NCI-H460 (cell line): Measurements from ENCODE around the gene COL26A1. TPM values are rescaled to one million over a fixed set of nuclear protein-coding genes. Genes with fewer than 3 reads are reported as not detected.
"Not testable (repeated sequence)": the region's sequence is repeated elsewhere in the genome, so short reads cannot be mapped to it uniquely, and the experiment has no call there.

Experiments used
- DNase-seq: peaks from one replicate; pipeline ENCODE4 v3.0.0-alpha.2; 2016; ENCODE audit warnings: low read depth; ENCODE audit errors: extremely low read depth
- total RNA-seq: library from RNA; depleted of rRNA; stranded (reverse); fragments of >200 nt; shearing (Covaris generic); gene quantifications from 2 replicates; pipeline ENCODE4 v1.2.3, GENCODE V29; 2014

The COL26A1 gene
- total RNA-seq, 1 experiment from 2014 or later: 0.25 TPM

DNA sequence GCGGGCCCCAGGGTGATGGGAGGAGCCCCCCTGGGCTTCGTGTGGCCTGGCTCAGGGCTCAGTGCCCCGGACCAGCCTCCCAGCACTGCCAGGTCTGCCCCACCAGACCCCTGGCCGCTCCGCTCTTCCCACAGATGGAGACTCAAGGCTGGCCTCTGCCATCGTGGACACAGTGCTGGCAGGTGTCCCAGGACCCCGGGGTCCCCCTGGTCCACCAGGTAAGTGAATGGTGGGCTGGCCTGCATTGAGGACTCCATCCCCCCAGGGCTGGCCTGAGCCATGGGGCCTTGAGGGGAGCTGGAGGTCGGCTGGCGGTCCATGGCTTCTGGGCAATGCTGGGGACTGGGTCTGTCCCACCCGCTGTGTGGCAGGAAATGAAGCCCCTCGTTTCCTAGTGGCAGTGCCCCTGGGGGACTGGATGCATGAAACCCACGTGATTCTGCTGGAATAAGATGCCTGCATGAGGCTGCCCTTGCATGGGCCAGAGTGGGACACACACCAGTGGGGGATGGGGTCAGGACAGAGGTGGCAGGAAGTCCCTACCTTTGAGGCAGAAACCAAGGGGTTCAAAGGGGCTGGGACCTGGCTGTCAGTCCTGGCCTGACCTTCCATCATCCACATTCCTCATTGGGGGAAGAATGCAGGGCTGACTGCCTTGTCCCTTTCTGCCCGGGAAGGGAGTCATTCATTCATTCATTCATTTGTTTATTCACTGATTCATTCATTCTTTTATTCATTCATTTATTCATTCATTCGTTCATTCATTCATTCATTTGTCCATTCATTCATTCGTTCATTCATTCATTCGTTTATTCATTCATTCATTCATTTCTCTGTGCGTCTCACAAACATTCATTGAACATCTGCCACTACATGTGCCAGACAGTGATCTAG lies 184.6 kb downstream of the COL26A1 start:
- no peak for DNase-seq

DNA sequence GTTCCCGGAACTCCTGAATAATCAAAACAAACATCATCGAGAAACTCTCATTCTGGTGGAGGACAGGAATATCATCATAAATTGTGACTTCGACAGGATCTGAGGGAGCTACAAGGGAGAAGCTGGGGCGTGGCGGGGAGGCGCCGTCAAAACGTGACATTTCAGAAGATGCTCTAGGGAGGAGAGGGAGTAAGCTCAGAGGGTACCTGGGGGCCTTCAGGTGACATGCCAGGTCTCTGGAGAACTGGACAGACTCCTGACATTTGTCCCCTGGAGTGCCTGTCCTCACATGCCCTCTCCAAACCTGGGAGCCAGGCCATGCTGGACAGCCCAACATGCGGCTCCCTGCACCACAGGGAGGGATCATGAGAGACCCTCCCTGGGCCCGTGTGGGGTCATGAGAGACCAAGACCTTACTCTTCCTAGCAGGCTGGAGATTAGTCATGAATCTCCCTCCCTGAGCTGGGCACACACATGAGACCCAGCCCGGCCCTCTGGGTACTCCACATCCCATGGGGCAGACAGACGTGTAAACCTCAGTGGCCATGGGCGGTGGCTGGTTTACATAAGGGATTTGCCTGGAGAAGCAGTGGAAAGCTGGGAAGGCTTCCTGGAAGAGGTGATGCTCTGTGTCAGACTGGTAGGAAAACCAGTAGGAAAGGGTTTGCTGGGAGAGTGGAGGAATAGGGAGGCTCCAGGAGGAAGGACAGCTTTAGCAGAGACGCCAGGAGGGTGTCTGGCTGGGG lies 185.4 kb downstream of the COL26A1 start:
- DNase-seq: no peak

DNA sequence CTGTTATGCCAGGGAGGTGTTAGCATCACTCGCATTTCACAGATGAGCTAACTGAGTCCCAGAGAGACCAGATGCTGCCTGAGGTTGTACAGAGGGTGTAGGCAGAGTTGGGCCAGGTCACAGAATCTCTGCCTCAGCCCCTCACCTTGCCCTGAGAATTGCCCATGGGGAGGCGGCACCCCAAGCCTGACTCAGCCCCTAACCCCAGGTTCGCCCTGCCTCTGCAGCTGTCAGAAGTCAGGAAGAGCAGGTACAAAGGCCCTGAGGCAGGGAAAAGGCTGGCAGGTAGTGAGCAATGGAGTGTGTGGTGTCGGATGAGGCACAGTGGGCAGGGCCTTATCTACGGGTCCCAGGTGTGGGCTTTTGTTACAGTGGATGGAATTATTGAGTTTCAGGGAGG lies 187.1 kb downstream of the COL26A1 start:
- DNase-seq: no peak

DNA sequence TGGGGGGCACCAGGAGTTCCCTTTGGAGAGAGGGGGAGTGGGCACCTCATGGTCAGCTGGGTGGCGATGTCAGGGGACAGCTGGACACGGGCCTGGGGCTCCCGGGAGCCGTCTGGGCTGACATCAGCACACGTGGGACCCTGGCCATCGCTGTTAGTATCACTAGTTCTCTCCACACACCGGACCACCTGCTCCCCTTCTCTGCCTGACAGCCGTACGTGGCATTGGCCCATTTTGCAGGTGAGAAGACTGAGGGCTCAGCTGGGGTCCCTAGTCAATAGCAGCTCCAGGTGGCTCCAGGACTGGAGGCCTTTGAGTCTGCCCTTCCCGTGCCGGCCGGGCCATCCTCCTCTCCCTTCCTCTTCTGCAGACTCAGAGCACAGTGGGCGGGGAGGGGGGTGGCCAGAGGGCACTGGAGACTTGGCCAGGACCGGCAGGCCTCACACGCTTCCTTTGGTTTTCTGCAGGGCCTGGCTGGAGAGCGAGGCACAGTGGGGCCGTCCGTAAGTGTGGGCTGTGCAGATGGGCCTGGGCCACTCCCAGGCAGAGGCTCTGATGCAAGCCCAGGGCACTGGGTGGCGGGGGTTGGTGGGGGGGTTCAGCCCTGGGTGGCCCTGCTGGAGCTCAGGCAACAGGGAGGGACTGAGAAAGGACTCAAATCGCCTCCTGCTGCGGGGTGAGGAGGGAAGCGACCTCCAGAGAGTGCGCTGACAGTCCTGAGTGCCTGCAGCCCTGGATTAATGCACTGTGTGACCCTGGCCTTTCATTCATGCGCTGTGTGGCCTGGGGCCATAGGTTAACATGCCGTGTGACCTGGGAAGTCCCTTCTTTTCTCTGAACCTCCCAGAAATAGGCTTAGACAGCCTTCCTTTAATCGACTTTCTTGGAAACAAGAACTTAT lies 188.2 kb downstream of the COL26A1 start:
- no peak for DNase-seq

DNA sequence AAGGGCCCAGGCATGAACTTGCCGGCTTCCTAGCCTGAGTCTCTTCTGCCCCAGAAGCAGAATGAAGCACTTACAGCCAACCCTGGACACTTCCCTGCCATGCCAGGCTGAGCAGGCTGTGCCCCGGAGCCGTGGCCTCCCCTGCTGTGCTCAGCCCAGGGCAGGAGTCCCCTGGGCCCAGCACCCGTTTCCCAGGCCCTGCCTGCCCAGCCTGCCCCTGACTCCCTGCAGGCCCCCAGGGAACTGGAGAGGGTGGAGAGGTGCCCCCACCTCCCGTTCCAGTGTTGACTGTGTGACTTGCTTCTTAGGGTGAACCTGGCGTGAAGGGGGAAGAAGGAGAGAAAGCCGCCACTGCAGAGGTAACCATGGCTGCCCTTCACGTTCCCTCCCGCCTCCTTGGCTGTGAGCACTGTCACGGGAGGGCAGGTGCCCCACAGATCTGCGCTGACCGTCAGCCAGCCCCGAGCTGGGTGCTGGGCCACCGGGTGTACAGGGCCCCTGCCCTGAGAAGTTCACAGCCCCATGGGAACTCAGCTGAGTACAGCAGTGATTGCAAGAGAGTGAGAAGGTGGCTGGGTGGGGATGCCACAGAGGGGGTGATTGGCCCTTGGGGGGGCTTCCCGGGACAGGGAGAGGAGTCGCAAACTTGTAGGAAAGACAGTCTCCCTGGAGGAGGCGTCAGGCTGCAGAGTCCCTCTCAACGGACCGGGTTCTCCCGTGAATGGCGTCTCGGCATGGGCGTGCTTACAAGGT lies 190.5 kb downstream of the COL26A1 start:
- no peak for DNase-seq

DNA sequence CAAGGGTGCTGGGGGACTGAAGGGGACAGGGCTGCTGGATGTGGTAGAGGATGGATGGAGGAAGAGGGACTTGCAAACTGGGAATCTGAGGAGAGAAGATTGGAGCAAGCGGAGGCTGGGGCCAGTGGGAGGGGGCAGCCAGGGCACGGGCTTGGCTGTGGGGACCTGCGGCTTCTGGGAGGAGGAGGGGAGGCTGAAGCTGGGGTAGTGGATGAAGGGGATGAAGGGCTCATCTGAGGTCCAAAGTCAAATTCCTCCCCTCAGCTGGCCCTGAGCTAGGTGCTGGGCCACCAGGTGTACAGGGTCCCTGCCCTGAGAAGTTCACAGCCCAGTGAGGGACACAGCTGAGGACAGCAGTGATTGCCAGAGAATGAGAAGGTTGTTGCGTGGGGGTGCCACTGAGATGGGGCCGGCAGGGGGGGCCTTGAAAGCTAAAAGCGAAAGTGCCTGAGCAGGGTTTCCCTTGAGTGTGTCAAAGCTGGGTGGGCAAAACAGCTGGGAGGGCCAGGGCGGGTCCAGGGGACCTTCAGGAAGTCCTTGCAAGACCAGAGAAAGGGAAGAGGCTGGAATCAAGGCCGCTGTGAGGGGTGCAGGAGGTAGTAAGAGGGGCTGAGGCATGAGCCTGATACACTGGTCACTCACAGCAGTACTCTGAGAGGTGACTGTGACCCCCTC lies 191.2 kb downstream of the COL26A1 start:
- no peak for DNase-seq

DNA sequence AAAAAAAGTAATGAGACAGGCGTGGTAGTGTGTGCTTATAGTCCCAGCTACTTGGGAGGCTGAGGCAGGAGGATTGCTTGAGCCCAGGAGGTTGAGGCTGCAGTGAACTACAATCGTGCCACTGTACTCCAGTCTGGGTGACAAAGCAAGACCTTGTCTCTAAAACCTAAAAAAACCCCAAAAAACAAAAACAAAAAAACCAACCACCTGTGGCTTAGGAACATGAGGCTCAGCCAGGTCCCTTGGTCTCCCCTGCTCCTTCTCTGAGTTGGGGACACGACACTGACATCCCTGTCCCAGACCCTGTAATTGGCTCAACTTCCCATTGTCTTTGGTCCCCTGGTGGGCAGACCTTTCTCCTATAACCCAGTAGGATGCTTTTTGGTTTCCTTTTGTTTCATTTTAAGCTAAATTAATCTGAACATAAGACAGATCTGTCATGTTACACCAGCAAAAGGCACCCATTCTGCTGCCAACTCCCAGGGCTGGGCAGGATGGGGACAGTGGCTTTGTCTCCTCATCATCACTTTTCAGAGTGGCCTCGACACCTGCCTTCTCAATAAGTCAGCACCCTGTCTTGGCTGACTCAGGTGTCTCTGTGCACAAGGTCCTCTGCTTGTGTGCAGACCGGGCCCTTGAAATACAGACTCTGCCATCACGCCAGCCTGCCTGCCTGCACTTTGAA lies 192.1 kb downstream of the COL26A1 start:
- DNase-seq: no peak

DNA sequence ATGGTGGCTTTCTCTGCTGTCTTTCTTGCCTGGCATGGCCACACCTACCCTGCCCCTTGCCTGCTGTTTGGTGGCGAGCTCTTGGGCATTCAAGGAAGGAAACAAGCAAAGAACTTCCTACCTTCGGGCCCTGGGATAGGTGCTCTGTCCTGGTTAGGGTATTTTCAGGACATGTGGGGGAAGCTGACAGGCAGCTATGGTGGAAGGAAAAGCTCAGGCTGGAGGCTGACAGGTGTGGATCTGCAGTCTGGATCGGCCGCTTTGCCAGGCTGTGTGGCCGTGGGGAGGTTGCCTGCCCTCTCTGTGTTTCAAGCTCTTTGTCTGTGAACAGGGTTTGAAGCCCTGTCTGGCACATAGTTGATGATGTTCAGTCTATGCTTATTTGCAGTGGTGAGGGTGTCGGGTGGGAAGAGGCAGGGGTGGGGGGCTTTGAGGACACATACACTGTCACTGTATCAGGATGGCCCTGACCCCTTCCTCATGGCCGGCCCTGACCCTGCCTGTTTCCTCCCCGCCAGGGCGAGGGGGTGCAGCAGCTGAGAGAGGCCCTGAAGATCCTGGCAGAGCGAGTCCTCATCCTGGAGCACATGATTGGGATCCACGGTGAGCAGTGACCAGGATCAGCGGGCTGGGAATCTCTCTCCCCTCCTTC lies 192.7 kb downstream of the COL26A1 start:
- DNase-seq: no peak

DNA sequence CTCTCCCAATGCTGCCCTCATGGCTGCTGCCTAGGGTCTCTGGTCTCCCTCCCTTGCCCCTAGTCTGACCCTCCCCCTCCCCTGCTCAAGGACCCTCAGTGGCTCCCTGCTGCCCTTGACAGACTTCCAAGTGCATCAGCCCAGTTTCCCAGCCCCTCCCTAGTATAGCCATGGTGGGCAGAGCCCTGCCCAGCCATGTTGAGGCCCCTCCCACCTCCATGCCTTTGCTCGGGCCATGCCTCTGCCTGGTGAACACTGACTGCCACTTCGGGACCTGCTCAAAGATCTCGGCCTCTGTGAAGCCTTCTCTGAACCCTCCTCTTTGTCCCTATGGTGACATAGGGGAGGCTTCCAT lies 193.2 kb downstream of the COL26A1 start:
- DNase-seq: no peak

DNA sequence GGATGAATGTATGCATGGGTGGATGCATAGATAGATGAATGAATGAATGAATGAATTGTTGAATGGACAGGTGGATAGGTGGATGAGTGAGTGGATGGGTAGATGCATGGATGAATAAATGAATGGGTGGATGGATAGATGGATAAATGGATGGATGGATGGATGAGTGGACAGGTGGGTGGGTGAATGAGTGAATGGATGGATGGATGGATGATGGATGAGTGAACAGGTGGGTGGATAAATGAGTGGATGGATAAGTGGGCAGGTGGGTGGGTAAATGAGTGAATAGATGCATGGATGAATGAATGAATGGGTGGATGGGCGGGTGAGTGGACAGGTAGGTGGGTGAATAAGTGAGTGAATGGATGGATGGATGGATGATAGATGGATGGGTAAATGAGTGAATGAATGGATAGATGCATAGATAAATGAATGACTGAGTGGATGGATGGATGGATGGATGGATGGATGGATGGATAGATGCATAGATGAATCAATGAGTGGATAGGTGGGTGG lies 193.8 kb downstream of the COL26A1 start:
- DNase-seq: no peak

DNA sequence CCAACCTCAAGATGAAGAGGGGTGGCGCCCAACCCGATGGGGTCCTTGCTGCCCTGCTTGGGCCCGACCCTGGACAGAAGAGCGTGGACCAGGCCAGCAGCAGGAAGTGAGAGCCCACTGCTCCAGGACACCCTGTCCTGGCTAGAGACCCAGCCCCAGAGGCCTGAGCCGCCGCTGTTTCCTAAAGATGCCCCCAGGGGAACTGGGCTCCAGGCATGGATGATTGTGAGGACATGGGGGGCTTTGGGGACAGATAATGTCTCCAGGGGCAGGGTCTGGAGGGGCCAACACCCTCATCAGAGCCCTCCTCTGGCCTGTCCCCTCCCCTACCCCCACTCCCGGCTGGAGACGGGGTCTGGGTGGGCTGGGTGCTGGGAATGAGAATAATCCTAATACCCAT lies 194.7 kb downstream of the COL26A1 start:
- DNase-seq: no peak

DNA sequence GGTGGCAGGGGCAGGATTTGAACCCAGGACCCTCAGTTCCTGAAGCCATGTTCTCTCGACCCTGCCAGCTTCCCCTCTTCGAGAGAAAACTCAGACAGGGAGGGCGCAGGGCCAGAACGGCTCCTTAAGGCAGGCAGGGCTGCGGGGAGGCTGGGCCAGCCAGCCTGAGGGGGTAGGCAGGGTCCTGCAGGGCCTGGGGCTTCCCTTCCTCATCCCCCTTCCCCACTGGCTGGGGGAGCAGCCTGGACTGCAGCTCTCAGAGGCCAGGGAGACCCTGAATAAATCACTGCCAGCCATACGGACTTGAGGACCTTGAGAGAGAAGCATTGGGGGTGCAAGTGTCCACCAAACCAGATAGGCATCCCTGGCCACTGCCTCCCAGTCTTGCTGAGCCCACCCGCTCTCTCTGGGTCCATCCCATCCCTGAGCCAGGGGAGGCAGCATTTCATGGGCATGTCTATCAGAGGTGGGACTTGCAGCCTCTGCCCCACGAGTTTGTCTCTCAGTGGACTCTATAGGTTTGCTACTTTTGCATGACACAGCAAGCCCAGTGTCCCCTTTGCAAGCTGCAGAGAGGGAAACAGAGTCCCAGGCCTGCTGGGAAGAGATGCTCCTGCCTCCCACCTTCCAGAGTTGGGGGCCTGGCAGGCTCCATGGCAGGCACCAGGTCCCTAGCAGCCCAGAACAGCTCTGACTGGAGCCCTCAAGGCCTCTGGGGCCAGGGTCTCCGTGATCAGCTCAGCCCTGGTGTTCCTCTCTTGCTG lies 195.5 kb downstream of the COL26A1 start:
- no peak for DNase-seq

DNA sequence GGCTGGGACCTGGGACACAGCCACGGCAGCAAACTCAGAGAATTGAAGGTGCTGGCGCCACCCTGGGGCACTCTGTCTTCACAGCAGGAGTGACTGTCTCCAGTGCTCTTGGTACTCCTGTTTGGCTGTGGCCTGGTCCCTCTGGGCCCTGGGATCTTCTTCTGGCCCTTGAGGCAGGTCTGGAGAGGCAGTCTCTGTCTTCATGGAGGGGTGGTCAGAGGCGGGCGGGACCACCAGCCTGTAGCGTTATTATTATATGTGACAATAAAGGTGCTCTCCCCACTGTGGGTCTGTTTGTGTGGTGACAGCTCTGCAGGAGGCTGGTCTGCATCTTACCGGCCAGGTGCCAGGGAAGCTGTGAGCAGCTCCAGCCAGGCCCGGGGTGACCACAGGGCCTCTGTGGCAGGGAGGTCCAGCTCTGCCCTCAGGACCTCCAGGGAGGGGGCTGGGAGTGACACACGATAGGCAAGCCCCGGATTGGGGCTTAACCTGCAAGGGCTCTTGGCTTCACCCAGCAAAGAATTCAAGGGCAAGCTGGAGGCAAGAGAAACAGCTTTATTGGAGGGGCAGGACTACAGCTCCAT lies 196.2 kb downstream of the COL26A1 start:
- DNase-seq: no peak

DNA sequence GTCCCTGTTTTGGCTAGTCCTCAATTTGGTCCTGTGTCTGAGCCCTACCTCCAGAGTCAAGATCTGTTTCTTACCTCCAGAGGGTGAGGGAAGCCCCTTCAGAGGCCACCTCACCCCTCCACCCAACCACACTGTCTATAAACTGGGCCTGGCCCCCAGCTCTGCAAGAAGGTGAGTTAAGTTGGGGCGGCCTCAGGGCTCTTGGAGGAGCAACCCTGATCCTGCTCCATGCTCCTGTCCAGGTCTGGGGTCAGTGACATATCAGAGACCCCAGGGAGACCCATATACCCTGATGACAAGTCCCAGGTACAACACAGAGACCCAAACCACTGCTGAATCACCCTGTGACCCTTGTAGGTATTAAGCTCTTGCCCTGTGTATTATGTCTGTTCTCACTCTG lies 196.9 kb downstream of the COL26A1 start:
- no peak for DNase-seq

DNA sequence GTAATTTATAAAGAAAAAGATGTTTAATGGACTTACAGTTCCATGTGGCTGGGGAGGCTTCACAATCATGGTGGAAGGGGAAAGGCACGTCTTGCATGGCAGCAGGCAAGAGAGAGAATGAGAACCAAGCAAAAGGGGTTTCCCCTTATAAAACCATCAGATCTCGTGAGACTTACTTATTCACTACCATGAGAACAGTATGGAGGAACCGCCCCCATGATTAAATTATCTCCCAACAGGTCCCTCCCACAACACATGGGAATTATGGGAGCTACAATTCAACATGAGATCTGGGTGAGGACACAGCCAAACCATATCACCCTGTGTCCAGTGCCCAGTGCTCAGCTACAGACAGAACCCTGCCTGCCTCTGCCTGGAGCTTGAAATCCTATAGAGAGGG lies 197.3 kb downstream of the COL26A1 start:
- DNase-seq: not testable (repeated sequence)

DNA sequence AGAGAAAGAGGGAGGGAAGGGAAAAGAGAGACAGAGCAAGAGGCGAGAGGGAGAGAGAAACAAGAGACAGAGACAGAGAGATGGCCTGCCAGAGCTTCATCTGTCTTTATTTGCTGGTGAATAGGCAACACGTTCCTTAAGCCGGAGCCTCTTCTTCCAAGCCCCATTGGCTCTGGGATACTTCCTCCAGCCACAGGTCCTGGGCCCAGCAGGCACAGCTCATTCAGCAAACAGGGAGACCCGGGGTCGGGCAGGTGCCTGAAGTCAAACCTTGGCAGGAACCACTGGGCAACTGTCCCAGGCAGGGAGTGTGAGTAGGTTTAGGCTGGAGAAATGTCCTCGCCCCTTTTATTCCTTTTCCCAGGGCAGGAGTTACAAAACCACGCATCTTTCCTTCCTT lies 198.2 kb downstream of the COL26A1 start:
- no peak for DNase-seq

DNA sequence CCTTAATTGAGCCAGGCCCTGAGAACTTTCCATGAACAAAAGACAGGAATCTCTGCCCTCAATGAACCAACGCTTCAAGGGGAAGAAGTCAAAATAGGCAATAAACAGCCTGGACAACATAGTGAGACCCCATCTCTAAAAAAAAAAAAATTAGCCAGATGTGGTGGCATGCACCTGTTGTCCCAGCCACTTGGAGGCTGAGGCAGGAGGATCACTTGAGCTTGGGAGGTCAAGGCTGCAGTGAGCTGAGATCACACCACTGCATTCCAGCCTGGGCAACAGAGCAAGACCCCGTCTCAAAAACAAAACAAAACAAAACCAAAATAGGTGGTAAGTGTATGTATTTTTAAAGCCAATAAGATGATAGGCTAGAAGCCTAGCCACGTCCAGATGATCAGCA lies 198.6 kb downstream of the COL26A1 start:
- not testable (repeated sequence) for DNase-seq
